Activated T-cell treated with anti-CD3 and anti-CD28 coated beads for 4 hours (primary cell): ENCODE results near the gene YARS1.

ENCODE experiments used
- DNase-seq: peaks from one replicate; pipeline ENCODE4 v3.0.0-alpha.2; 2020

YARS1 gene

DNA sequence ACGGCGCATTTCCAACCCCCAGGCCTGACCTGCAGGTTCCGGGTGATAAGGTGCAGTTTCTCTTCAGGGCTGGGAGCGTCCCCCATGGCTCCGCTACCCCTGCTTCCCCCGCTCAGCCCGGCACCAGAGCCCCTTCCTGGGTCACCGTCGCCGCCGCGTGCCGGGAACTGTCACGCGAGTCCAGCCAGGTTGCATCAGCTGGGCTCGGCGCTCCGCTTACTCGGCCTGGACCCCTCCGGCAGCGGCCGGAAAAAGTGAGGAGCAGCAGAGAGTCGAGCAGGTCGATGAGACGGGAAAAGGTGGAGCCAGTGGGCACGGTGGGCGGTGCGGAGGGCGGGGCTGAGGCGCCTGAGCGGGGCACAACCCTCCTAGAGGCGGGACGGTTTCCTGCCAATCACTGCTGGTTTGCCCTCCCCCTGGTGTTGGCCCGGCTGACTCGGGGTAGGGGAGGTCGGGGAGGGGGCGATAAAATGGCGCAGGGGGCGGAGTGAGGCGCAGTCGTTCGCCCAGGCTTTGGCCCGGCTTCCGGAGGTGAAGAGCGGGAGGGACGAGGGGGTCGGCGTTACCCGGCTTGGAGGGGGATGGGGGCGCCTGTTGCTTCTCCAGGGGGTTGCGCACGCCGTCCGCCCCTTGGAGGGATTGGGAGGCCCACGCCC lies at the start of gene YARS1, which contains the start of gene S100PBP:
YARS1 (minus strand) TSS at position 200 of the 656 bp plus-strand sequence; CDS start at position 86, 114 bp downstream.
S100PBP (plus strand) TSS at position 495 of the 656 bp plus-strand sequence. CDS start 8,447 bp downstream, outside the sequence.
- peak; percentile 100 for DNase-seq

DNA sequence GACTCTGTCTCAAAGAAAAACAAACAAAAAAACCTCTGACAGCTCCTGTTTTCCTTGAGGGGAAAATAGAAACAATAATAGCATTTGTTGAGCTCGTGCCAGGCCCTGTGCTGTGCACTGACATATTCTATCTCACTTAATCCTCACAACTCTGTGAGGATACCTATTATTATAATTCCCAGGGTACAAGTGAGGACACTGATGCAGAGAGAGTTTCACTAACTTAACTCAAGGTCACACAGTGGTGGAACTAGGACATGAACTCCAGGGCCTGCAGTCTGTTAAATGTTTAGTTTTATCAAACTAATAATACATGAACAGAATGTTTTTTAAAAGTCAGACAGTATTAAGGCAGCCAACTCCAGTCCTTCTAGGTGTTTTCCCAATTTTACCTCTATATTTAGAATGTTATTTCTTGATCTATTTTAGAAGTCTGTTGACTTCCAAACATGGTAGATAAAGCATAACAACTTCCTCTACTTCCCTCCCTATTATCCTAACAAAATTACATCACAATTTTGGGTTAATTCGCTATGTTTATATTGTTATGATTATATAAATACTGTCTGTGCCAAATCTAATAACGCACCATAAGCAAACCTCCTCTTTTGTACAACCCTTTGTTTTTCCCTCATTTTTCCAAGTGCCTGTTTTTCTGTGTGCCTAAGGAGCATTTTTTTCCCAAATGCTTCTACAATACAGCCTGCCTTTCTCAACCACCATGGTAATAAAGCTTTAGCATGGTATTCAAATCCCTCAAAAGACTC lies 48.7 kb upstream of the YARS1 start:
- DNase-seq: no peak

DNA sequence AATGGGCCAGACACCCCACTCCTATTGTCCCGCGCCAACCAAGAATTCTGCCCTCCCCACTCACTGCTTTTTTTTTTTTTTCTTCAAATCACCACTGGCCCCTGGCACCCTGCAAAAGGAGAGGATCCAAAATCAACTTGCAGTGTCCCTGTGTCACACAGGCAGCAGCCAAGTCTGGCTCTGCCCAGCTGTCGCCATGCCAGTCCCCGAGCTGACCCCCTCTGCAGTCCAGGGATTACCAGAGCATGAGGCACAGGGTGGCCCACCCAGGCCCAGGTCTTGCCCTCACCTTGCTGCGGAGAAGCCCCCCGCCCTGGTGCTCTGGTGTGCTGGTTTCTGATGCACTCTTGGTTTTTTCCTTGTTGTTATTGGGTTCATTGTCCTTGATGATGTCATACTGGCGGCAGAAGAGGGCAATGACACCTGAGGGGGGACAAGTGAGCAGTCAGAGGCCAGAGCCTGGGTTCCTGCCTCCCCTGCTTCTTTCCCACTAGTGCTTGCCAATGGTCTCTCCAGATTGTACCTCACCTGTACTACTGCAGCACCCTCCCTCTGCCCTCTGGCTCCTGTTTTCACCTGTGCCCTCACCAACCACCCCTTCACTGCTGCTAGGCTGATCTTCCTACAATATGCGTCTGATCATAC lies 47.3 kb upstream of the YARS1 start:
- DNase-seq: no peak

DNA sequence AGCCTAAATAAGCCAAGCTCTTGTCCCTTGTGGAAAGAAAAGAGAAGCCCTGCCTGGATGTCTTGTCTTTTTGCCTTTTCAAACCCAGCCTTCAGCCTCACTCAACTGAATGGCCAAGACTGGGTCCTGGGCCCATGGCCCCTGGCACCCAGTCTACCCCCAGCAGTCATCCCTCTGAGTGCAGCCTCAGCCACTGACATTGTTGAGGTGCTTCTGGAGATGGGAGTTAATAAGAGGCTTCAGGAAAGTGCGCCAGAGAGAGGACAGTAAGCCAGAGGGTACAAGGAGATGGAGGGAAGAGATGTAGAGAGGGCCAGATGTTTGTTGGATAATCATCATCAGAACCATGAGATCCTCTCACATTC lies 46.7 kb upstream of the YARS1 start:
- DNase-seq: no peak

DNA sequence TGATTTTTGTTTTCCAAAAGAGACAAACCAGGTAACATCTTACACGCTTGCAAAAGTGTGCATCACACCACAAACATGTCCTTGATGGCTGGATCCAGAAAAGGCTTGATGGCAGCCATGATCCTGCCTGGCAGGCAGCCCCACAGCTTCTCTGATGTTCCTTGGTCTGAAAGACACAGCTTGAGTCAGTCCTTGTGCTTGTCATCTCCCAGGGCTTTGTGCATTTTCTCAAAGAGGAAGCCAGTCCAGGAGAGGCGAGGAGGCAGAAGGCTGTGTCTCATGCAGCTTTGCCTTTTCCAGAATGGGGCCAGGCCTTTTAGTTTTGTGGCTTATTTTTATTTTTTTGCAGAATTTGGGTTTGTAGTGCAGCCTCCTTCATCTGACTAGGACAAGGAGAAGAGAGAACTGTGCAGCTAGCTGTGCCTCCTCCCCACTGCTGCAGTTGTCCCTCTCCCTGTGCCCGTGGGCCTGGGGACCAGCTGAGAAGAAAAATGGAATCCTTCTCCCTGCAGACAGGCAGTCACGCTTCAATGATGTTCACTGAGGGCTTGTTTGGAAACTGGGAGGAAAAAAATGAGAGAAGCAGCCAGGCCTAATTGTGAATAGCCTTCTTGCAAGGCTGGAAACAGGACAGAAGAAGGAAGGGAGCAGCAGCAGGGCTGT lies 46.2 kb upstream of the YARS1 start:
- DNase-seq: no peak

DNA sequence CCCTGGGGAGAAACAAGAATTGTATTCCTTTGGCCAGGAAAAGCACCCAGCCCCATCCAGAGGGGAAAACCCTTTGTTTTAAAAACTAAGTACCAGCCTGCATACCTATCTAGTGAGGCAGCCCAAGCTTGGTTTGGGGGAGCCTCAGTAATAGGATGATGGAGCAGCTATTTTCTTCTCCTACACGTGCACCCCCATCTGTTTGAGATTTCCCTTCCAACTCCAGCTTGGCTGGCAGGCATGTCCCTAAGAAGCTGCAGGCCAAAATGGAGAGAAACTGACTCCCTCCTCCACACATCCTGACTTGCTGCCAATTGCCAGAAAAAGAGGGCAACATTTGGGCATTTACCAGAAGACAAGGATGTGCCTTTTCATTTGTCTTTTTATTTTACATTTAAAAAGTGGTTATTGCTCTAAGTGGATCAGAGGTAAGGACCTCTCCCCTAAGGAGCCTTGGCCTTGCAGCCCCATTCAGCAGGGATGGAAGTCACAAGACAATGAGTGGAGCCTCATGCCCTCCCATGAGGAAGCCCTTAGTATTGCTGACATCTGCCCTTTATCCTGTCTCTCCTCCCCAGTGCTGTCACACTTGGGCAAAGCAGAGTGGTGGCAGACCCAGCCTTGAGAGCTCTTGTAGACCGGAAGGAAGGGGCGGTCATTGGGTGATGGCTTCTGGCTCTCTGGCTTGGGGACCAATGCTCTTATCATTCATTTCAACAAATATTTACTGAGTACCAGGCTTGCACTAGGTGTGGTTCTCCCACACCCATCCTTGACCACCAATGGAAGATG lies 44.9 kb upstream of the YARS1 start:
- DNase-seq: no peak

DNA sequence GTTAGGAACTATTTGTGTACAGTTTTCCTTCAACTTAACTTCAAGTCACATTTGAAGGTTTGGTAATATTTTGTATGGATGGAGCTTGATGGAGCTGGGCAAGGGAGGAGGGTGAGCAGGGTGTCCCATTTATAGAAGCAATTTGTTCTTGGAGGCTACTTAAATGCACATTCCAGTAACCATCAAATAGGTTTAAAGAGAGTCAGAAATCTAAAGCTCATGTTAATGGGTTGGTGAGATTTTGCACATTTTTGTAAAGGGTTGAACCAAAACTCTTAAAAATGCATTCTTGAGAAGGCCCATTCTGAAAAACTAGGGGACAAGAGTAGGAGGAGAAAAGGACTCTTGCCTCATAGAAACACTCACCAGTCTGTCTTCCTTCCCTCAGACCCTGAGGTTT lies 43.4 kb upstream of the YARS1 start:
- no peak for DNase-seq

DNA sequence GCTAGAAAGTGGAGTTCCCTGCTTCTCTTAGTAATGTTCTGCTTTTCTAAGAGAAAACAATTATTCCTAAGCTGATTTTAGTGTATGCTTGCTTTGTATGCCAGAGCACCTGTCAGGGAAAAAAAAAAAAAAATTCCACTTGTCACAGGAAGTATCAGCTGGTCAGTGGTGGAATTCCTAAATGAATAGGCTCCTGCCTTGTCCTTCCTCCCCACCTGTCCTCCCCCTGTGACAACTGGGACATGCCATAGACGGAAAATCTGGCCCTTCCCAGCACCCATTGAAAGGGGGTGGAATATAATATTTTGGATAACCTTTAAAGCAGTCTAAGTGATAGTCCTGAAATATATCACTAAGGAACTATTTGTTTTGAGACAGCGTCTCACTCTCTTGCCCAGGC lies 42.8 kb upstream of the YARS1 start:
- no peak for DNase-seq

DNA sequence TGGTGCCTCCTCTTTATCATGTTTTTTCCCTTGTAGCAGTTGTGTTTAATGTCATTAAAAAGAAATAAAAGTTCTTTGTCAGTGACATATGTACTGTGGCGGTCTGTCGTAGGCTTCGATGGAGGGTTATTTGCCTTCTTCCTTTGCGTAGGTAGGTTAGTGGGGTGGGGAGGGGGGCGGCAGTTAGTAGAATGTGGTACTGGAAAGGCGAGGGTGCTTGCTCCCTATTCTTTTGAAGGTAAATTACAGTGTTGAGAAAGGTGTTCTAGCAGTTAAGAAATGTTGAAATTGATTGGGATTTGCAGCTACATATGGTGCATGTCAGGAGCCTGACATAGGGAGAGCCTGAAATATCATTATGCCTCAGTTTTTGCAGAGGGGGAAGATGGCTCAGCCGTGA lies 41.6 kb upstream of the YARS1 start:
- DNase-seq: no peak

DNA sequence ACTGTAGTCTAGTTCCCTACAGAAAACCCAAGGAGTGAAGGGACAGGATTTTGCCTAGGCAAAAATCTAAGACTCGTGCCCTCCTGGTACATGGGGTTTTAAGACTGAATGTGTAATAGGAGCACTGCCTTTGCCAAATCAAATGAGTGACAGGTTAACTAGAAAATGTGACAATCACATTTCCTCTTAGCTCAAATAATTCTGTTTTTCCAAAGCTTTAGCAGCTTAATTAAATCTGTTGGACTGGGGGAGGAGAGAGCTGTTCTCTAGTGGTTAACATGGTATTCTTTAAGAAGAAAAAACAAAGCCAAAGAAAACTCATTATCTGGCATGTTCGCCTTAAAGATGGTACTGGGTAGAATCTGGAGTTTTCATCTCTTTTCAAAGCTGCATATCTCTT lies 41.0 kb upstream of the YARS1 start:
- no peak for DNase-seq

DNA sequence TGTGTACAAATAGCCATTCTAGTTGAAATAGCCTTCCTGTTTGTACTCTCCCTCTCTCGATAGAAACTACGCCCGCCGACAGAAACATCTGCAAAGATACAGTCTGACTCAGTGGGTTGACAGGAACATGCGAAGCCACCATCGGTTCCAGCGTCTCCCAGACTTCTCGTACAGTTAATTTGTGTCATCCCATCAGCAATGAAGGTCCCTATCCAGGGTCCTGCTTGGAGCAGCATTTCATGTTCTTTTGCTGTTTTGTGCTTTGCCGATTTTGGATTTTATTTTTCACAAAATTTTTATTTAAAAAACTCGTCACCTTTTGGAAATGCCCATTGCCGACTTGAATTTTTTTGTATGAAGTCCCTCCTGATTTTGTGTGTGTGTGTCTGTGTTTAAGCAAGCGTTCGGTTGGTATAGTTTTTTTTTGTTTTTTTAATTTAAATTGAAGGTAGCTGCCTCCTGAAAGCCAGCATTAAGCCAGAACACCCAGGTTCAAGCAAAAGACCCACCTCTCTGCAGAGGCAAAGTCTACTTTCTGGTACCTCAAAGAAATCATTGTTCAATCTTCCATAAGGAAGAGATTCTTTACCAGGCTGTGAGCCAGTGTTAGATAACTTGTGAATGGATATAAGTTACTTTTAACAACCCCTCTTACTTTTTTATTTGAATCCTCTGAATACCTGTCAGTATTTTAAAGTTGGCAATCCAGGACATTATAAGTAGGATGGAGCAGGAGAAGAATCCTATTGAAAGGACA lies 38.9 kb upstream of the YARS1 start:
- DNase-seq: no peak

DNA sequence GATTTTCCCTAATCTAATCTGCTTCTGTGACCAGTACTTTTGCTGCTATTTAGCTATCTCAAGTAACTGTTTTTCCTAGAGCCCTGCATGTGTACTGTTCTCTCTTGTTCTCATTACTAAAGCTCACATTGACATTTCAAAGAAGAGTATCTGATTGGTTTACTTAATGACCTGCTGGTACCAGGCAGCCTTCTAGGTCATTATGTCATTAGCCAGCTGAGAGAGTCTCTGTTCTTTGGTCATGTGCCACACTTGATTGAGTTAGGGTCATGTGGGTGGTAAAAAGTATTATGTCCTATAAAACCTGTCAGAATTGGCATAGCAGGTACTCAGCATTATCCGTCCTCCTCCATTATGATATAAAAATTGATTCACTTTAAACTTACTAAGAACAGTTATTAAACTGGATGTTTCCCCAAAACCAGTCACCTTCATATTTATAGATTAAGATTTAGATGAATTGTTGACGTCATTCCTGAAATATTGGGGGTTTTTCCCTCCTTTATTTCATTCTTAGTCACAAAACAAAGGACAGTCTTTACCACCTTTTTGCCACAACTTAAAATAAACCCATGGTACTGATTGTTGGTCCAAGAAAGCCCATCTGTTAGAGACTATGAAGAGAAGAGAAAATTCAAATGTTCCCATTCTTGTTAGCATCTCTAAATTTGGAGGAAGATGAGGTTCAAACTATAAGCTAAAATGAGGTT lies 31.4 kb upstream of the YARS1 start:
- DNase-seq: no peak

DNA sequence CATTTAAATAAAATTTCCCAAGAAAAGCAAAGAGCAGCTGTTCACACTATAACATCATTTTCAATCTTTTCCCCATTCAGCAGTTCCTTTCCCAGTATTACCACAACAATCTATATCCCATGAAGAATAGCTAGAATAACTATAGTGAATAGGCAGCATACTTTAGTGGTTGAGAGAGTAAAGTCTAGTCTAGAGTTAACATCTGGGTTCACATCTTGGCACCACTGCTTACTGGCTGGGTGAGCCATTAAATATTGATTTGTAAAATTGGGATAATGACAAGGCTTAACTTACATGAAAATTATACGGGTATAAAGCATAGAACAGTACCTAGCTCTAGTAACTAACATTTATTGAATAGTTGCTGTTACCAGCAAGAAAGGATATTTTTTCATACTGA lies 14.7 kb upstream of the YARS1 start:
- DNase-seq: no peak

DNA sequence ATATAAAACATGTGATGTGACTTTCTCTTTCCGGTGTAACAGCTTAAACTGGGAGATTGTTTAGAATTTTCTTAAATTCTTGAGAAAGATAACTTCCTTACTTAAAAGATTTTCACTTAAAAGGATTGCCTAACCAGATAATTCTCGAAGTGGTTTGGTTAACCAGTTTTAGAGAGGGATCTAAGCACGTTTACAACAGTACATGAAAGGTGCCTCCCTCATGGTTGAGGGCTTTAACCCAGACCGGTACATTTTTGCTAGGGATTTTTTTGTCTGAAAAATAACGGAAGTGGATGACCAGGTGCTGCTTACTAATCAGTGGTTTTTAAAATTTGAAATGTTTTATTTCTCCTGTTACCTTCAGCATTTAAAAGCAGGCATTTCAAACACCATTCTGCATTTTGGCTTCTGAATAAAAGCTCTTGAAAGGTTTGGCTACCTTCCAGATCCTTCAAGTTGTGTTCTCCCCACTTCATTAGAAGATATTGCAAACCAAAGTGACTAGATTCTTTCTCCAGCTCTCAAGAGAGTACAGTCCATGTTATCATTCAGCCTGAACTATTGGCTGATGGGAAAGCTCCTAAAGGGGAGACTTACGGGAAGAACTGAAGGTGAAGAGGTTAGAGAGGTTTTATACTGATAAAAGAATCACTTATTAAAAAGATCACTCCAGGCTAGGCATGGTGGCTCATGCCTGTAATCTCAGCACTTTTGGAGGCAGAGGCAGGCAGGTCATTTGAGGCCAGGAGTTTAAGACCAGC lies 13.1 kb upstream of the YARS1 start:
- no peak for DNase-seq

DNA sequence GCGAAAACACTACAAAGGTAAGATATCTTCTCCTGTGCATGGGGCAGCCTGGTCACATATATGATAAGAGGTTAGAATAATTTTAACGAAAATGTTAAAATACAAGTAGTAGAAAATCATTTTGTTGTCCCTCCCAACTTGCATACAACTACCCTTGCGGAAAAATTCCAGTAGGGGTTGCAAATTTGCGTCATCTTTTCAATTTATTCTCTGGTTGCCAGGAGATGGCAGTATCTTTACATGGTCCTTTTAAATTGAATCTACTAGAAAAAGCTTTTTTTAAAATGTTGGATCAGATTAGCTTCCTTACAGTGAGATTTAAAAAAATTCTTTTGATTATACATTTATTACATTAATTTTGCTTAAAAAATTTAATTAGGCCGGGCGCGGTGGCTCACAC lies 11.2 kb upstream of the YARS1 start:
- DNase-seq: no peak

DNA sequence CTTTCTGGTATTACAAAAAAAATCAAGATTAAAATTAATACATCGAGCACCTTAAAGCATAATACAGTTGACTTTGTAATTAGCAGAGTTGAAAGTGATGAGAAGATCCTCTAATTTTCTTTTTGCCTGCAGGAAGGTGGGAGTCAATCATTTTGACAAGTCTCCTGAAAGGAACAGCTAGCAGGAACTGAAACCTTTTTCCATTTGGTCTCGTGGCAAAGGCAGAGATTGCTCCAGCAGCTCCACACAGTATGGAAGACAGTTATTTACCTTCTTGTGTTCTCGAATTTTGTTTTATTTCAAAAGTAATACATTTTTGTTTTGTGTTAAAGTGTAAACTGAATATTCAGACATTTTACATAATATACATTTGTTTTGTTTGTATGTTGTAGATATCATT lies 8.0 kb upstream of the YARS1 start:
- DNase-seq: no peak

DNA sequence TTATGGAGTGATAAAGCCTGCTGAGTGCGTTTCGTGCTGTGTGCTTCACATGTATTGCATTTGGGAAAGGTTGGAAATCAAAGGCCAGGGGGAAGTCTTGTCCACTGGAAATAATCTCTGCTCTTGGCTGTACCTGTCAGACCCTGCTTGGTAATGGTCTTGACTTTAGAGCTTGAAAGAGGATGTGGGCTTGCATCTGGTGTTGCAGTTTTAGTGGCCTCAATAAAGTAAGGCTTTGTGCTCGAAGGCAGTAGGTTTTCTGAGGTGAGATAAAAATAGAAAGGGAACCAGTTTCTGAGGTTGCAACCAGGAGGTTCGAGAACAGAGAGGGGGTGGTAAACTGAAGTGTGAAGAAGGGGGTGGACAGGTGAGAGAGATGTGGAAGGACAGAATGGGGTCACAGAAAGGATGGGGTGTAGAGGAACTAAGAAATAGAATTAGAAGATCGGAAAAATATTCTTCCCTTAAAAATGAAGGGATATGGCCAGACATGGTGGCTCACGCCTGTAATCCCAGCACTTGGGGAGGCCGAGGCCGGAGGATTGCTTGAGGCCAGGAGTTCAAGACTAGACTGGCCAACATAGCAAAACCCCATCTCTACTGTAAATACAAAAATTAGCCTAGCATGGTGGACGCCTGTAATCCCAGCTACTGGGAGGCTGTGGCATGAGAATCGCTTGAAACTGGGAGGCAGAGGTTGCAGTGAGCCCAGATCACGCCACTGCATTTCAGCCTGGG lies 1.8 kb upstream of the YARS1 start:
- no peak for DNase-seq

DNA sequence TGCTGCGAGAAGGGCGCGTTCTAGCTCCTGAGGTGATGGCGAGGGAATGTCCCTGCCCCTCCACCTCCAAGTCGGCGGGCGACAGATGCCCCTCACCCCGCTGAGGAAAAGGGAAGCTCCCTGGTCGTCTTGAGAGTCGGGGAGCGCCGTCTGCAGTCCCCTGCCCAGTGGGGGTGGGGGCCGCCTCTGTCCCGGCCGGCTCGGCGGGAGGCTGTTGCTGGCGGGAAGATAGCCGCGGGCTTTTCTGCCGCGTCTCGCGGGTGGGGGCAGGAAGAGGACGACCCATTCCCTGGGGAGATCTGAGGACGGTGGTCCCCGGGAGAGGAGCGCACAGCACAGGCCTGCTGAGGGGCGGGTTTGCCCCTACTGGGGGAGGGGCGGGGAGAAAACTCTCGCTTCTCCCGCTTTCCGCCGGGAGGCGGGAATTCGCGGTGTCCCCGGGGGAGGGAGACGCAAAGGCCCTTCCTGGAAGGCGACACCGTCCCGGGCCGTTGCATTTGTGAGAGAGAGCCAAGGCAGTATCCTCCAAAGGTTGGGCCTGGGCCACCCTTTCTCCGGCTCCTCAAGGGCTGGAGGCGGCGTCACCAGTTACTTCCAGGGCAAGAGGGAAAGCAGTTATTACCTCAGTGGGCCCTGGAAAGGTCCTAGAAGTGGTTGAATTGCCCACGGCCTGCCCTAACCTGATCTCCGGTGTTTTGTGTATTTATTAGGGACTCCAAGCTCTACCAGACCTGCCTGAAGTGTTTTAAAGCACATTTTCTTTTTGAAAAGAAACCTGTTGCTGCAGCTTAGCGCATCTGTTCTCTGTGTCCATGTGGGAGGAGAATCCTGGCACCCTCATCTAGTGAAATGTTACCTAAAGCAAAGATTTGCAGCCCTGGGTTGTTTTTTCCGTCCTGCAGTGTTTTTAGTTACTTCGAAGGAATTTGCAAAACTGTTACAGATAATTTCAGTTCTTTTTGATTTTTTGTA lies 943 bp upstream of the YARS1 start:
- peak; percentile 14 for DNase-seq
